SJCRH30 (cell line): ENCODE measurements around the gene BARHL2. TPM values are rescaled to one million over a fixed set of nuclear protein-coding genes. Genes with fewer than 3 reads are reported as not detected.

Experiments used
- DNase-seq, 2 experiments: peaks; one replicate each; pipeline ENCODE4 v3.0.0-alpha.2; 2015 to 2020
- H3K27ac ChIP-seq: fragments of 250-450 bp; sonication (Bioruptor Pico); 2 replicates; pipeline ENCODE4 v1.5.1; 2020; ENCODE audit warnings: mild to moderate bottlenecking, moderate library complexity
- H3K27me3 ChIP-seq: fragments of 250-450 bp; sonication (Bioruptor Pico); 2 replicates; pipeline ENCODE4 v1.5.1; 2020; ENCODE audit warnings: mild to moderate bottlenecking, moderate library complexity
- H3K36me3 ChIP-seq: fragments of 250-450 bp; sonication (Bioruptor Pico); 2 replicates; pipeline ENCODE4 v1.5.1; 2020; ENCODE audit warnings: mild to moderate bottlenecking, moderate library complexity
- H3K4me1 ChIP-seq: fragments of 250-450 bp; sonication (Bioruptor Pico); 2 replicates; pipeline ENCODE4 v1.5.1; 2020; ENCODE audit warnings: mild to moderate bottlenecking, moderate library complexity
- H3K4me3 ChIP-seq: fragments of 250-450 bp; sonication (Bioruptor Pico); 2 replicates; pipeline ENCODE4 v1.5.1; 2020; ENCODE audit warnings: mild to moderate bottlenecking, moderate library complexity
- H3K9me3 ChIP-seq: fragments of 250-450 bp; sonication (Bioruptor Pico); replicated peaks from 2 replicates; pipeline ENCODE4 v1.5.1; 2020; ENCODE audit warnings: mild to moderate bottlenecking, moderate library complexity
- total RNA-seq: library from RNA; depleted of rRNA; stranded (reverse); fragments of >200 nt; shearing (Covaris generic); gene quantifications from 2 replicates; pipeline ENCODE4 v1.2.3, GENCODE V29; 2014

Gene BARHL2
- total RNA-seq, 1 experiment from 2014 or later, result not detected

GRCh38 chr1:90708826-90709225 is 8.3 kb downstream of the BARHL2 start:
- no peaks in the 10 kb centered on the region for H3K36me3 ChIP-seq
- no peak overlapping the region for H3K27ac ChIP-seq
- no peaks in the 10 kb centered on the region for H3K9me3 ChIP-seq
- H3K4me1 ChIP-seq, result 0 out of 2 replicates have a peak, but pooled peaks cover 2% of the 10 kb centered on the region
- H3K4me3 ChIP-seq, result no peak overlapping the region
- DNase-seq, result no peak
- 0 out of 2 replicates have a peak, but pooled peaks cover 6% of the 10 kb centered on the region for H3K27me3 ChIP-seq

- H3K27me3 ChIP-seq, result 0 out of 2 replicates have a peak, but pooled peaks cover 6% of the 10 kb centered on the region
Measured at GRCh38 chr1:90708236-90708786, 8.8 kb downstream of the BARHL2 start.

DNA sequence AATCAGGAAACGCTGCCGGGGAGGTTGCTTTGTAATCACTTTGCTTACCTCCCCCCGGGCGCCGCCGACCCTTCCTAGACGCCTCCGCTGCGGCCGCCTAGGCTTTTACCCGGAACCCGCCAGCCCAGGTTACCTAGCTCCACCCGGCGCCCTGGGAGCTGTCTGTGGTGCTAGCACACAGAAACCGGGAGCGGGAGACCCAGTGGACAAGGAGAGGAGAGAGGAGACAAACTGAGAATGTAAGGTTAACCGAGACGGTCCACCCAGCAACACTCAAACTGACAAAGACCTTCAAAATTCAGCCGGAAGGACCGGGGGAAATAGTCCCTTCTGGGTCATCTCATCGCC is 9.8 kb downstream of the BARHL2 start:
- H3K4me3 ChIP-seq, result no peak overlapping the region
- no peak for DNase-seq
- H3K4me1 ChIP-seq, result 0 out of 2 replicates have a peak, but pooled peaks cover 2% of the 10 kb centered on the region
- no peaks in the 10 kb centered on the region for H3K9me3 ChIP-seq
- no peaks in the 10 kb centered on the region for H3K36me3 ChIP-seq
- 0 out of 2 replicates have a peak, but pooled peaks cover 3% of the 10 kb centered on the region for H3K27me3 ChIP-seq
- no peak overlapping the region for H3K27ac ChIP-seq

More at GRCh38 chr1:90708236-90708786, 8.8 kb downstream of the BARHL2 start:
- Histone ChIP-seq H3K9me3 (no peaks in the 10 kb centered on the region), H3K4me1 (0 out of 2 replicates have a peak, but pooled peaks cover 2% of the 10 kb centered on the region), H3K4me3 (no peak overlapping the region), H3K27ac (no peak overlapping the region), H3K36me3 (no peaks in the 10 kb centered on the region)
- DNase-seq, result no peak

DNA sequence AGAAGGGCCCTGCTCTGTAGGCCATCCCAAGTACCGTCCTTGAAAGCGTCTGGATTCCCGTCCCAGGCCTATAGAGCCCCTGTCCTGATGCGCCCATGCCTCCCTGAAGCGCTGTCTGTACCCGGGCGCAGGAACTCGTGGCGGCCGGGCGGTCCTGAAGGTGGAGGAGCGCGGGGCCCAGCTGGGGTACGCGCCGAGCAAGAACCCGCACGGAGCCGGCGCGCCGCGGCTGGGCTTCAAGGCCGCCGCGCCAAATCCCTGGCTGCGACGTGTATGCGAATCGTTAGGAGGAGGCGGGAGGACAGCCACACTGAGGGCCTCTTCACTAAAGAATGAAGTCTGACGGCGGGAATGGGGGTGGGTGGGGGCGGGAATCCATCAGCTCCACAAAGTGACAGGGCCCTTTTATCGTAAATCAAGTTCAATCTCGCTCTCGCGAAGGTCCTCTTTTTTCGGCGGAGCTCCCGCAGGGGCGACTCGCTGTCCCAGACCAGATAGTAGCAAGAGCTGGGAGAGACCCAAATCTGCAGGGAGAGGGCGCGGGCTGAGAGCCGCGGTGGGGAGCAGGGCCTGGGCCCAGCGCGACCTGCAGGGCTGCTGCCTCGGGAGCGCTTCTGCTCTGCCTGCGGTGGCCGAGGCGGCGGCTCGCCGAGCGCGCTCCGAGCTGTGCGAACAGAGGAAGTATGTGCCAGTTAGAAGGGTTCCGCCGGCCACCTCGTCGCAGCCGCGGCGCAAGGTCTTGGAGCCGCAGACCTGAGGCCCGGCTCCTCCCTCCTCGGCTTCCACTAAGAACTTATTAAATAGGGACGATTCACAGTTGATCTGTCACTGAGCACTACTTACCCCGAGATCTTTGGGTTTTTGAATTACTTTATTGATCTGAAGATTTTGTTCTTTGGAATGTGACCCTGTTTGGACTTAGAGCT is 10.4 kb downstream of the BARHL2 start:
- H3K9me3 ChIP-seq, result no peaks in the 10 kb centered on the region
- no peak overlapping the region for H3K27ac ChIP-seq
- 0 out of 2 replicates have a peak, but pooled peaks cover 3% of the 10 kb centered on the region for H3K27me3 ChIP-seq
- no peaks in the 10 kb centered on the region for H3K36me3 ChIP-seq
- no peak for DNase-seq
- 0 out of 2 replicates have a peak, but pooled peaks cover 2% of the 10 kb centered on the region for H3K4me1 ChIP-seq
- no peak overlapping the region for H3K4me3 ChIP-seq

GRCh38 chr1:90705956-90706355 is 11.1 kb downstream of the BARHL2 start:
- DNase-seq, result no peak
- Histone ChIP-seq H3K27ac (no peak overlapping the region), H3K27me3 (0 out of 2 replicates have a peak, but pooled peaks cover 3% of the 10 kb centered on the region), H3K4me3 (no peak overlapping the region), H3K4me1 (no peaks in the 10 kb centered on the region), H3K9me3 (no peaks in the 10 kb centered on the region), H3K36me3 (no peaks in the 10 kb centered on the region)

DNA sequence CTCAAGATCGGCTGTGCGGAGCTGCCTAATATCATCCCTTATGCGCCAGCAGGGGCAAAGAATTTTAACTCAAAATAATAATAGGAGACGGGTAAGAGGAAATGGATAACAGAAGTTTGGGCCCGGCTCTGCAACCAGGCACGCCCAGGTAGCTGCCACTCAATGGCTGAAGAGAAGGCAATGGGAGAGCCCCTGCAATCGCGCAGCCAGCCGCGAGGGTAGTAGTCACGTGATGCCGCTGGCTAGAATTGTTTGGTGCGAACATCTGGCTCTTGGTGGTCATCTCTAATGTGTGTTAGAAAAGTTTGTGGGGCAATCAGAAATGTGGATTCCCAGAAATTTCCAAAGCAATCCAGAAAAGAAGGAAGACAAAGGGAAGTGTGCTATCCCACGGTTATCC is 12.3 kb downstream of the BARHL2 start:
- Histone ChIP-seq H3K9me3 (no peaks in the 10 kb centered on the region), H3K27me3 (no peaks in the 10 kb centered on the region), H3K4me1 (no peaks in the 10 kb centered on the region), H3K27ac (no peak overlapping the region), H3K36me3 (no peaks in the 10 kb centered on the region), H3K4me3 (no peak overlapping the region)
- no peak for DNase-seq

GRCh38 chr1:90694846-90695245 is 22.3 kb downstream of the BARHL2 start:
- Histone ChIP-seq H3K27ac (no peak overlapping the region), H3K27me3 (peaks cover 5% of the 10 kb centered on the region; the same call in 1 of the 2 replicates), H3K4me1 (no peaks in the 10 kb centered on the region), H3K36me3 (no peaks in the 10 kb centered on the region), H3K4me3 (no peak overlapping the region), H3K9me3 (no peaks in the 10 kb centered on the region)
- no peak for DNase-seq

GRCh38 chr1:90687747-90688146 is 29.4 kb downstream of the BARHL2 start:
- Histone ChIP-seq H3K27ac (no peak overlapping the region), H3K27me3 (no peaks in the 10 kb centered on the region), H3K4me1 (no peaks in the 10 kb centered on the region), H3K4me3 (no peak overlapping the region), H3K36me3 (no peaks in the 10 kb centered on the region), H3K9me3 (no peaks in the 10 kb centered on the region)
- no peak for DNase-seq

DNA sequence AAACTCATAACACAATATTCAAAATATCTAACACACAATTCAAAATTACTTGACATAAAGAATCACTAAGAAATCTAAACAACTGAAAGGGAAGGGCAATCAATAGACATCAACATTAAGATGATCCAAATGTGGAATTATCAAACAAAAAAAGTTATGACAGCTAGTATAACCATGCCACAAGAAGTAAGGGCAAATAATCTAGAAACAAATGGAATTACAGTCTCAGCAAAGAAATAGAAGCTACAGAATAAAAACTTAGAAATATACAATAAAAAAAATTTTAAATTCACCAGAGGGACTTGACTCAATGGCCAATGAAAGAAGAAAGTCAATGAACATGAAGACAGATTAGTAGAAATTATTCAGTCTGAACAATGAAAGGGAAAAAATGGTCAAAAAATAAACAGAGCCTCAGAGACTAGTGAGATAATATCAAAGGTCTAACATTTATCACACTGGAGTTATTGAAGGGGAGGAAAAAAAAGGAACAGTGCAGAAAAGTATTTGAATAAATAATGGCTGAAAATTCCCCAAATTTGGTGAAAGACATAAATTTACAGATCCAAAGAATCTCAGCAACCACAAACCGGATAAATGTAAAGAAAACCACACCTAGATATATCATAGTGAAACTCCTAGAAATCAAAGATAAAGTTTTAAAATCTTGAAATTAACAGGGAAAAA is 41.8 kb downstream of the BARHL2 start:
- Histone ChIP-seq H3K27me3 (peaks cover 3% of the 10 kb centered on the region; the same call in 1 of the 2 replicates), H3K4me3 (no peak overlapping the region), H3K4me1 (no peaks in the 10 kb centered on the region), H3K27ac (no peak overlapping the region), H3K36me3 (no peaks in the 10 kb centered on the region), H3K9me3 (no peaks in the 10 kb centered on the region)
- no peak for DNase-seq

- Histone ChIP-seq H3K36me3 (no peaks in the 10 kb centered on the region), H3K9me3 (no peaks in the 10 kb centered on the region), H3K4me3 (no peak overlapping the region), H3K27me3 (no peaks in the 10 kb centered on the region), H3K4me1 (no peaks in the 10 kb centered on the region), H3K27ac (no peak overlapping the region)
- DNase-seq, result no peak
Measured at GRCh38 chr1:90671741-90672140, 45.4 kb downstream of the BARHL2 start.

DNA sequence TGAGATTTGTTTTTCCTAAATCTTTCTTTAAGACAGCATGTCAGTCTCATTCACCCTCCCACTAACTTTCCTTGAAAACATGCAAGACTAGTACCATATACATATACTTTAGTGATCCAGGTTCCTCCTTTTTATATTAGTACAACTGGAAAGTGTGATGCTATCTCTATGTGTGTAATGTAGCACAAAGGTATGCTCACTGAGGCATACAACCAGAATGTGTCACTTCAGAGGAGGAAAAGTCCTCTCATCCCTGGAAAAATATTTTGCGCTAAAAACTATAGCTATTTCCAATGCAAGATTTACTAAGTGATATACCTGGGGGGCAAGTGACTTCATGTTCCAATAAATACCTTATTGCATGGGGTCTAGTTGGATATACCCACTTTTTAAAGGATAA is 45.9 kb downstream of the BARHL2 start:
- Histone ChIP-seq H3K9me3 (no peaks in the 10 kb centered on the region), H3K4me1 (no peaks in the 10 kb centered on the region), H3K27ac (no peak overlapping the region), H3K36me3 (no peaks in the 10 kb centered on the region), H3K27me3 (no peaks in the 10 kb centered on the region), H3K4me3 (no peak overlapping the region)
- no peak for DNase-seq
